WTC11 (cell line): ENCODE data around the gene SPRR3. TPM values are rescaled to one million over a fixed set of nuclear protein-coding genes. Genes with fewer than 3 reads are reported as not detected.

Source experiments
- ATAC-seq: fragments of 200-7000 bp; cut with Tn5 transposase; 2 replicates; pipeline ENCODE4 v1.10.0; 2021; ENCODE audit warnings: mild to moderate bottlenecking, moderate library complexity
- CTCF ChIA-PET: fragments of 300-600 bp; sonication (Branson Sonifier 250); formaldehyde crosslinking; loops from one replicate; lab custom pipeline; 2021; ENCODE audit warnings: antibody characterized with exemption; lab: Charles Lee
- POLR2A ChIA-PET: fragments of 350-600 bp; sonication (Branson Sonifier 250); formaldehyde crosslinking; loops from one replicate; lab custom pipeline; 2021; ENCODE audit warnings: antibody characterized with exemption; lab: Charles Lee
- DNase-seq: peaks from one replicate; pipeline ENCODE4 v3.0.0; 2021; ENCODE audit warnings: low spot score
- H3K27ac Mint-ChIP-seq: 2 replicates; pipeline ENCODE4 v1.8.0; 2021; ENCODE audit warnings: mixed read lengths
- H3K27me3 Mint-ChIP-seq: 2 replicates; pipeline ENCODE4 v1.8.0; 2021; ENCODE audit warnings: low read depth, mild to moderate bottlenecking, moderate library complexity, mixed read lengths
- H3K36me3 Mint-ChIP-seq: 2 replicates; pipeline ENCODE4 v1.8.0; 2021; ENCODE audit warnings: mixed read lengths
- H3K4me1 Mint-ChIP-seq: 2 replicates; pipeline ENCODE4 v1.8.0; 2022; ENCODE audit warnings: mixed read lengths
- H3K4me3 Mint-ChIP-seq: 2 replicates; pipeline ENCODE4 v1.8.0; 2021; ENCODE audit warnings: mild to moderate bottlenecking, moderate library complexity, mixed read lengths
- H3K9me3 Mint-ChIP-seq: 2 replicates; pipeline ENCODE4 v1.8.0; 2021; ENCODE audit warnings: mixed read lengths
- ATF2 ChIP-seq: sonication (generic); formaldehyde crosslinking; IDR thresholded peaks from 2 replicates; pipeline ENCODE4 v1.8.1; 2022; ENCODE audit warnings: low read depth, missing genetic modification reagents, borderline replicate concordance
- ATF6 ChIP-seq: sonication (generic); formaldehyde crosslinking; IDR thresholded peaks from 2 replicates; pipeline ENCODE4 v1.8.1; 2023; ENCODE audit warnings: mild to moderate bottlenecking, missing genetic modification reagents
- E2F4 ChIP-seq: sonication (generic); formaldehyde crosslinking; IDR thresholded peaks from 2 replicates; pipeline ENCODE4 v1.8.1; 2022; ENCODE audit warnings: low read depth, mild to moderate bottlenecking, moderate library complexity, missing genetic modification reagents, borderline replicate concordance
- FOXK1 ChIP-seq: sonication (generic); formaldehyde crosslinking; IDR thresholded peaks from 2 replicates; pipeline ENCODE4 v1.8.0; 2022; ENCODE audit warnings: mild to moderate bottlenecking, moderate library complexity, missing genetic modification reagents
- FOXP1 ChIP-seq: sonication (generic); formaldehyde crosslinking; IDR thresholded peaks from 2 replicates; pipeline ENCODE4 v1.8.0; 2022; ENCODE audit warnings: missing genetic modification reagents, mild to moderate bottlenecking, moderate library complexity, borderline replicate concordance
- GTF2I ChIP-seq: fragments of 250-450 bp; sonication (Bioruptor Pico); conservative IDR thresholded peaks from 2 replicates; pipeline ENCODE4 v1.4.0; 2021; ENCODE audit warnings: mild to moderate bottlenecking
- MXD4 ChIP-seq: fragments of 250-450 bp; sonication (Bioruptor Pico); IDR thresholded peaks from 2 replicates; pipeline ENCODE4 v1.8.0; 2021; ENCODE audit warnings: mild to moderate bottlenecking, moderate library complexity, borderline replicate concordance
- NR1H2 ChIP-seq: sonication (generic); formaldehyde crosslinking; IDR thresholded peaks from 2 replicates; pipeline ENCODE4 v1.9.0; 2021; ENCODE audit warnings: mild to moderate bottlenecking, moderate library complexity, missing genetic modification reagents
- NR3C1 ChIP-seq: sonication (generic); formaldehyde crosslinking; conservative IDR thresholded peaks from 2 replicates; pipeline ENCODE4 v1.8.1; 2023; ENCODE audit warnings: low read depth, mild to moderate bottlenecking, missing genetic modification reagents
- PRDM15 ChIP-seq: sonication (generic); formaldehyde crosslinking; IDR thresholded peaks from 2 replicates; pipeline ENCODE4 v1.8.0; 2022; ENCODE audit warnings: missing genetic modification reagents
- PRRX2 ChIP-seq: fragments of 250-450 bp; sonication (Bioruptor Pico); IDR thresholded peaks from 2 replicates; pipeline ENCODE4 v1.8.0; 2021; ENCODE audit warnings: mild to moderate bottlenecking
- RORB ChIP-seq: fragments of 250-450 bp; sonication (Bioruptor Pico); IDR thresholded peaks from 2 replicates; pipeline ENCODE4 v1.9.0; 2021; ENCODE audit warnings: mild to moderate bottlenecking
- SMAD3 ChIP-seq: sonication (generic); formaldehyde crosslinking; IDR thresholded peaks from 2 replicates; pipeline ENCODE4 v1.8.0; 2022; ENCODE audit warnings: missing genetic modification reagents, mild to moderate bottlenecking, borderline replicate concordance
- SMAD4 ChIP-seq: sonication (generic); formaldehyde crosslinking; IDR thresholded peaks from 2 replicates; pipeline ENCODE4 v1.8.0; 2022; ENCODE audit warnings: mild to moderate bottlenecking, missing genetic modification reagents
- TEAD1 ChIP-seq: sonication (generic); formaldehyde crosslinking; IDR thresholded peaks from 2 replicates; pipeline ENCODE4 v1.8.0; 2022; ENCODE audit warnings: mild to moderate bottlenecking, missing genetic modification reagents
- USF2 ChIP-seq: sonication (generic); formaldehyde crosslinking; IDR thresholded peaks from 2 replicates; pipeline ENCODE4 v1.8.1; 2023; ENCODE audit warnings: mild to moderate bottlenecking, missing genetic modification reagents, moderate library complexity
- ZBTB21 ChIP-seq: sonication (generic); formaldehyde crosslinking; IDR thresholded peaks from 2 replicates; pipeline ENCODE4 v1.8.1; 2023; ENCODE audit warnings: mild to moderate bottlenecking, missing genetic modification reagents, borderline replicate concordance
- ZNF232 ChIP-seq: sonication (generic); formaldehyde crosslinking; IDR thresholded peaks from 2 replicates; pipeline ENCODE4 v1.8.0; 2022; ENCODE audit warnings: mild to moderate bottlenecking, missing genetic modification reagents
- ZNF416 ChIP-seq: fragments of 250-450 bp; sonication (Bioruptor Pico); IDR thresholded peaks from 2 replicates; pipeline ENCODE4 v1.9.0; 2021; ENCODE audit warnings: mild to moderate bottlenecking, inconsistent platforms
- total RNA-seq: library from RNA; stranded (reverse); gene quantifications from 3 replicates; pipeline ENCODE4 v1.2.3, GENCODE V29; 2021
- TF ChIP-seq, protein P1 (sequence below): sonication (generic); formaldehyde crosslinking; IDR thresholded peaks from 2 replicates; pipeline ENCODE4 v1.8.0; 2022; ENCODE audit warnings: mild to moderate bottlenecking, missing genetic modification reagents
- TF ChIP-seq, protein P2 (sequence below): fragments of 250-450 bp; sonication (Bioruptor Pico); IDR thresholded peaks from 2 replicates; pipeline ENCODE4 v1.8.0; 2021; ENCODE audit warnings: mild to moderate bottlenecking
- TF ChIP-seq, protein P3 (sequence below): fragments of 250-450 bp; sonication (Bioruptor Pico); IDR thresholded peaks from 2 replicates; pipeline ENCODE4 v1.9.0; 2021; ENCODE audit warnings: moderate library complexity, mild to moderate bottlenecking, inconsistent platforms, borderline replicate concordance
- TF ChIP-seq, protein P4 (sequence below): sonication (generic); formaldehyde crosslinking; IDR thresholded peaks from 2 replicates; pipeline ENCODE4 v1.8.1; 2022; ENCODE audit warnings: mild to moderate bottlenecking, missing genetic modification reagents, moderate library complexity, borderline replicate concordance

Gene SPRR3
- total RNA-seq, 1 experiment from 2014 or later, result not detected

DNA sequence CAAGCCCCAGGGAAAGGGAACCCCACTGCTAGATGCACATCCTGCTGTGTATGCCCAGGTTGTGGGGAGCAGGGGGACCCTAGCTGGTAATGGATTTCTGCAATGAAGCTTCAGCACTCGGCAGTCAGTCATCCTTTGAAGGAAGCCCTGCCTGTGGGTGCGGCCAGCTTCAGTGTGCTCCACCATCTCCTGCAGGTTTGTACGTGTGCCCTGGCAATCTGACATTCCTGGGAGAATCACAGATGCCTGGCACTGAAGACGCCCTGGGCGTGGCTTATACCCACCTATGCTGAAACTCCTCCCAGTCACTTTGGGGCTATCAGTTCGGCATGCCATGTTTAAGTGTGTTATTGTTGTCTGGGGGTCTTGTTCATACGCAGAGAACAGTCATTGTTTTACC, 47.8 kb upstream of the SPRR3 start (continued):
- no peak for TF ChIP-seq ATF6 (CRISPR knock-in tag)
- TF ChIP-seq, protein P1, sequence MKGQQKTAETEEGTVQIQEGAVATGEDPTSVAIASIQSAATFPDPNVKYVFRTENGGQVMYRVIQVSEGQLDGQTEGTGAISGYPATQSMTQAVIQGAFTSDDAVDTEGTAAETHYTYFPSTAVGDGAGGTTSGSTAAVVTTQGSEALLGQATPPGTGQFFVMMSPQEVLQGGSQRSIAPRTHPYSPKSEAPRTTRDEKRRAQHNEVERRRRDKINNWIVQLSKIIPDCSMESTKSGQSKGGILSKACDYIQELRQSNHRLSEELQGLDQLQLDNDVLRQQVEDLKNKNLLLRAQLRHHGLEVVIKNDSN, result no peak
- TF ChIP-seq ATF2 (CRISPR knock-in tag), result no peak
- TF ChIP-seq FOXK1 (CRISPR knock-in tag), result no peak
- TF ChIP-seq ZNF232 (CRISPR knock-in tag), result no peak
- TF ChIP-seq NR1H2, result no peak

DNA sequence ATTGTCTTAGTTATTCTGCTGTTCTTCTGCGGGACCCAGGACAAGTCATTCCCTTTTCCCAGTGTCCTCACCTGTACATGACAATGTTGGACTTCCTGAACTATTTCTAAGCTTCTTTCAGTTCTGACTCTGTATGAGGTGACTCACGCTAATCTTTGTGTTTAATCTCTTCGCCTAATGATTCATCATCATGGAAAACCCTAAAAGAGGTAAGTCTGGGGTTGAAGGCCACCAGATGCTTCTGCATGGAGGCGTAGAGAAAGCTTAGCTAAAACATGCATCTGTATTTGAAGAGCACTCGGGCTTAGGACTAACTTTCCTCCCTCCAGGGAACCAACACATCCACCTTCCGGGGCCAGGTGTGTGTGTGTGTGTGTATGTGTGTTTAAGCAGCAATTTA, 47.1 kb upstream of the SPRR3 start:
- H3K27ac Mint-ChIP-seq, result no peak overlapping the region
- ChIA-PET CTCF (interaction anchor here (3.0 kb wide), 1 partner anchor 238 kb away, joined by 17 read pairs; no protein-coding TSS in a partner anchor), POLR2A (interaction anchor here (0.6 kb wide), 1 partner anchor 238 kb away, joined by 3 read pairs; no protein-coding TSS in a partner anchor)
- peaks cover 14% of the 10 kb centered on the region for H3K9me3 Mint-ChIP-seq
- DNase-seq, result no peak
- no peaks in the 10 kb centered on the region for H3K36me3 Mint-ChIP-seq
- no peak overlapping the region for H3K4me3 Mint-ChIP-seq
- H3K4me1 Mint-ChIP-seq, result no peaks in the 10 kb centered on the region
- no peak for ATAC-seq
- peaks cover 4% of the 10 kb centered on the region for H3K27me3 Mint-ChIP-seq
- TF ChIP-seq GTF2I (CRISPR knock-in tag), result no peak
- TF ChIP-seq MXD4 (CRISPR knock-in tag), result no peak
- no peak for TF ChIP-seq PRRX2 (CRISPR knock-in tag)
- no peak for TF ChIP-seq E2F4 (CRISPR knock-in tag)
- no peak for TF ChIP-seq FOXP1 (CRISPR knock-in tag)
- TF ChIP-seq, protein P2, sequence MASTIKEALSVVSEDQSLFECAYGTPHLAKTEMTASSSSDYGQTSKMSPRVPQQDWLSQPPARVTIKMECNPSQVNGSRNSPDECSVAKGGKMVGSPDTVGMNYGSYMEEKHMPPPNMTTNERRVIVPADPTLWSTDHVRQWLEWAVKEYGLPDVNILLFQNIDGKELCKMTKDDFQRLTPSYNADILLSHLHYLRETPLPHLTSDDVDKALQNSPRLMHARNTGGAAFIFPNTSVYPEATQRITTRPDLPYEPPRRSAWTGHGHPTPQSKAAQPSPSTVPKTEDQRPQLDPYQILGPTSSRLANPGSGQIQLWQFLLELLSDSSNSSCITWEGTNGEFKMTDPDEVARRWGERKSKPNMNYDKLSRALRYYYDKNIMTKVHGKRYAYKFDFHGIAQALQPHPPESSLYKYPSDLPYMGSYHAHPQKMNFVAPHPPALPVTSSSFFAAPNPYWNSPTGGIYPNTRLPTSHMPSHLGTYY (CRISPR knock-in tag), result no peak
- TF ChIP-seq PRDM15 (CRISPR knock-in tag), result no peak
- TF ChIP-seq SMAD3, result no peak
- no peak for TF ChIP-seq USF2 (CRISPR knock-in tag)
- TF ChIP-seq SMAD4 (CRISPR knock-in tag), result no peak
- TF ChIP-seq, protein P3, sequence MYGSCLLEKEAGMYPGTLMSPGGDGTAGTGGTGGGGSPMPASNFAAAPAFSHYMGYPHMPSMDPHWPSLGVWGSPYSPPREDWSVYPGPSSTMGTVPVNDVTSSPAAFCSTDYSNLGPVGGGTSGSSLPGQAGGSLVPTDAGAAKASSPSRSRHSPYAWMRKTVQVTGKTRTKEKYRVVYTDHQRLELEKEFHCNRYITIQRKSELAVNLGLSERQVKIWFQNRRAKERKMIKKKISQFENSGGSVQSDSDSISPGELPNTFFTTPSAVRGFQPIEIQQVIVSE (CRISPR knock-in tag), result no peak
- no peak for TF ChIP-seq ZNF416 (CRISPR knock-in tag)
- TF ChIP-seq NR3C1 (CRISPR knock-in tag), result no peak
- TF ChIP-seq, protein P4, sequence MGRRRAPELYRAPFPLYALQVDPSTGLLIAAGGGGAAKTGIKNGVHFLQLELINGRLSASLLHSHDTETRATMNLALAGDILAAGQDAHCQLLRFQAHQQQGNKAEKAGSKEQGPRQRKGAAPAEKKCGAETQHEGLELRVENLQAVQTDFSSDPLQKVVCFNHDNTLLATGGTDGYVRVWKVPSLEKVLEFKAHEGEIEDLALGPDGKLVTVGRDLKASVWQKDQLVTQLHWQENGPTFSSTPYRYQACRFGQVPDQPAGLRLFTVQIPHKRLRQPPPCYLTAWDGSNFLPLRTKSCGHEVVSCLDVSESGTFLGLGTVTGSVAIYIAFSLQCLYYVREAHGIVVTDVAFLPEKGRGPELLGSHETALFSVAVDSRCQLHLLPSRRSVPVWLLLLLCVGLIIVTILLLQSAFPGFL (CRISPR knock-in tag), result no peak
- no peak for TF ChIP-seq RORB (CRISPR knock-in tag)
- TF ChIP-seq ZBTB21 (CRISPR knock-in tag), result no peak
- TF ChIP-seq TEAD1, result no peak
